G401 (cell line): ENCODE measurements around the gene AMDHD2. TPM values are rescaled to one million over a fixed set of nuclear protein-coding genes. Genes with fewer than 3 reads are reported as not detected.
A peak's percentile ranks its signal among the peaks of the same experiment; 100 is the strongest.
"Not testable (repeated sequence)": the region's sequence is repeated elsewhere in the genome, so short reads cannot be mapped to it uniquely, and the experiment has no call there.

Experiments used
- DNase-seq: peaks from one replicate; pipeline ENCODE4 v3.0.0-alpha.2; 2015; ENCODE audit warnings: low spot score
- in situ Hi-C: cut with HindIII; loops from 2 replicates; pipeline ENCODE4 v1.10.0; 2016; ENCODE audit warnings: low sequenced_read_pairs, mixed read lengths
- total RNA-seq: library from RNA; depleted of rRNA; stranded (reverse); fragments of >200 nt; shearing (Covaris generic); gene quantifications from 2 replicates; pipeline ENCODE4 v1.2.3, GENCODE V29; 2014

Gene AMDHD2
- total RNA-seq, 1 experiment from 2014 or later: 75.0 TPM

DNA sequence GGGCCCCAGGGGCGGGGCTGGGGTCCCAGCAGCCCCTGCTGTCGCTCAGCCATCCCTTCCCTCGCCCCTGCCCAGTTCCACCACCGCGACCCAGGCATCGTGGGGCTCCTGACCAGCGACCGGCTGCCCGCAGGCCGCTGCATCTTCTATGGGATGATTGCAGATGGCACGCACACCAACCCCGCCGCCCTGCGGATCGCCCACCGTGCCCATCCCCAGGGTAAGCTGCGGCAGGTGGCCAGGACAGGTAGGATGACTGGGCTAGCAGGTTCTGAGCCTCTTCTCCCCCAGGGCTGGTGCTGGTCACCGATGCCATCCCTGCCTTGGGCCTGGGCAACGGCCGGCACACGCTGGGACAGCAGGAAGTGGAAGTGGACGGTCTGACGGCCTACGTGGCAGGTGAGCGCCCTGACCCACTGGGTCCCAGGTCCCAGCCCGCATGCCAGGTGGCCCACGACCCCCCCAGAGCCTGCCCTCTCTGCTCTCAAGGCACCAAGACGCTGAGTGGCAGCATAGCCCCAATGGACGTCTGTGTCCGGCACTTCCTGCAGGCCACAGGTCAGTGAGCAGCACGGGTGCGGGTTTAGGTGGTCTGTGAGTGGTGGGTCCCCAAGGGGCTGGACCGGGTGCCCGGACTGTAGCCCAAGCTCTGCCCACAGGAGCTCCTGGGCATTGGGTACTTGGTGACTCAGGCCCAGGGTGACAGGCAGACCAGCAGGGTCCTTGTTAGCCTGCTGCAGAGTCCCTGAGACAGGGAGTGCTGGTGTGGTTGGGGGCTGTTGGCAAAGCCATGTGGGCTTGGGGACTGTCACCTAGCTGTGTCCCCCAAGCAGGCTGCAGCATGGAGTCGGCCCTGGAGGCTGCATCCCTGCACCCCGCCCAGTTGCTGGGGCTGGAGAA, 8.2 kb downstream of the AMDHD2 start:
- in situ Hi-C loops: no loop called here

DNA sequence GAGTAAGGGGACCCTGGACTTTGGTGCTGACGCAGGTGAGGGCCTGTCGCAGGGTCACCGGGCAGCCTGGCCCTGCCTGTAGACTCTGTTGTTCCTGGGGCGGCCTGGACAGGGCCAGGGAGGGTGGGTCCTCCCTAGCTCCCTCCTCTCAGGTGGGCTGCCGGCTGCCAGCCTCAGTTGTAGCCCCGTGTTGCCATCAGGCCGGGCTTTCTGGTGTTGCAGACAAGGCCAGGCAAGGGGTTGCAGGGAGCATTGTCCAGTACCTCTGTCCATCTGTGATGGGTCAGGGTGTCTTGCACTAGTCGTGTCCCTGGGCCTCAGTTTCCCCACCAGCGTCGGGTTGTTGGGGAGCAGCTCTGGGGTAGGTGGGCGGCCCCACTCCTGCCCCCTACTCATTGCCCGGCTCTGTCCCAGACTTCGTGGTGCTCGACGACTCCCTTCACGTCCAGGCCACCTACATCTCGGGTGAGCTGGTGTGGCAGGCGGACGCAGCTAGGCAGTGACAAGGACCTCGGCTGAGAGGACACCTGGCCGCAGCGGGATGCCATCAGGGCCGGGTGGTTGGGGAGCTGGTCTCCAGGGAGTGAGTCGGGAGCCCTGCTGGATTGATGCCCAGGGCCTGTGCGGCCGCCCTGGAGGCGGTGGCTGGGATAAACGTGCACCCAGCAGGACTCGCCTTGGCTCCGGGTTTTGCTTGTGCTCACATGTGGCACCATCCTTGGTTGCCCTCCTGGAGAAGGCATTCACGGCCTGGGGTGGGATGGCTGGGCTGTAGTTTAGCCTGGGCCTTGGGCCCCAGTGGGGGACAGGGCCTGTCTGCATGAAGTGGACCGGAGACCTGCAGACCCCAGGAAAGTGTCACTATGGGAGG, 9.1 kb downstream of the AMDHD2 start:
- in situ Hi-C loops: no loop called here
- DNase-seq: no peak

More for the DNA sequence above, 8.2 kb downstream of the AMDHD2 start:
- no peak for DNase-seq

DNA sequence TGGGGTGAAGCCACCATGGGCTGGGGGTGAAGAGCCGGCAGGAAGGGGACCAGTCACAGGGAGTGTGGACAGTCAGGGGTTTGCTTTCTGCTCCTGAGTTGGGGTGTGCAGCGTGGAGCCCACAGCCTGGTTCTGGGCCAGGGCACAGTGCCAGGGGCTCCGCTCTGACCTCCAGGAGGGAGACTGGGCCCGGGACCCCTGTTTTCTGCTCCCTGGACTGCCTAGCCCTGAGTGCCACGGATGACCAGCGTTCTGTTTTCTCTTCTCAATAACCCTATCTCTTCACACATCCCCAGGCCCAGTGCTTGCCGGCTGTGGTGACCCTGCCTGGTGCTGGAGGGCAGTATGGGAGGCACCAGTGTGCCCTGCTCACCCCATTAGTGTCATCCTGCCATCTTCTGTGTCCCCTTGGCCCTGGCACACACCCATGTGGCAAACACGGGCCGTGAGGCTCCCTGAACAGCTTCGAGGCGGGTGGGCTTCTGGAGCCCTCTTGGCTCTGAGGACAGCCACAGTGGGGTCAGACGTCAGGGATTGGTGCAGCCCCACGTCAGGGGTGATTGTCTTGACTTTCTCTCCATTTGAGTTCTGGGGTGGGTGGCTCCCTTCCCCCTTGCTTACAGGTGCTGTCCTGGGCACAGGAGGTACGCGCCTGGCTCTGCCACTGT, 9.9 kb downstream of the AMDHD2 start:
- in situ Hi-C loops: no loop called here
- no peak for DNase-seq

DNA sequence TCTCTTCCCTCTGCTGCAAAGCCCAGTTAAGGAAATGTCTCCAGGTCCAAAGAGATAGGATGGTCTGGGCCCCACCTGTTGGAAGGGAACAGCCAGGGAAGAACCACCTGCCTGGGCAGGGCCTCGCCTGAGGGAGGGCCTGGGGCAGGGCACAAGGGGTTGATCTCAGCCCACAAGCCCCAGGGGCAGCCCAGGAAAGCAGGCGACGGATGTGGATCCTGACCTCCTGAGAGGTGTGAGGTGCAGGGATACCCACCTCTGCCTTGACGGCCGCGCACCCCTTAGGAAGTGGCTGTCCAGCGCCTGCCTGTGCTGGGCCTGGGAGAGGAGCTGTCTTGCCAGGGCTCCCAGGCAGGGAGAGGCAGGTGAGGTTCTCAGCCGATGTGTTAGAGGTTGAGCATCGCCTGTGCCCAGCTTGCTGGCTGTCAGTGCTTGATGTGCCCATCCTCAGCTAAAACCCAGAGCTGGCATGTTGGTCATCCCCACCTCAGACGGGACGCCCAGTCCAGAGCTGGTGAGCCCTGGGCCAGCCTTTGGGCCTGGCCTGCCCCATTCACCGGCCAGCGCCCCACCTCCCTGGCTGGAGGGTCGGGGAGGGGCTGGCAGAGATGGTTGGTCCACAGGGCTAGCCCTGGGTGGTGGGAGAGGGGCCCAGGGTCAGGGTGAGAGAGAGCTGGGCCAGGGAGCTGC, 10.6 kb downstream of the AMDHD2 start:
- in situ Hi-C loops: no loop called here
- no peak for DNase-seq

DNA sequence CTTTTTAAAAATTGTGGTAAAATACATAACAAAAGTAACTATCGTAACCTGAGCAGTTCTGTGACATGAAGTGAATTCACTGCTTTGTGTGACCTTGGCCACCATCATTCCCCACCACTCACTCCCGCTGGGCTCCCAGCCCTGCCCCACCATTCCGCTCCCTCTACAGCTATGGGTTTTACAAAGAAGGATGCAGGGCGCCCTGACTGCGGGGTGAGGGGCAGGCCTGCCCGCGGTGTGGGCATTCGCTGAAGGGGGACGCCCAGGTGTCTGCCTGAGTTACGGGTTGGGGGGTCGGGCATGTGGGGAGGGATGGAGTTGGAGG, 11.2 kb downstream of the AMDHD2 start, which contains the start of gene CEMP1:
CEMP1 (minus strand) TSS at position 38 of the 325 bp plus-strand sequence. CDS start 335 bp downstream, outside the sequence.
- in situ Hi-C loops: no loop called here
- DNase-seq: no peak

DNA sequence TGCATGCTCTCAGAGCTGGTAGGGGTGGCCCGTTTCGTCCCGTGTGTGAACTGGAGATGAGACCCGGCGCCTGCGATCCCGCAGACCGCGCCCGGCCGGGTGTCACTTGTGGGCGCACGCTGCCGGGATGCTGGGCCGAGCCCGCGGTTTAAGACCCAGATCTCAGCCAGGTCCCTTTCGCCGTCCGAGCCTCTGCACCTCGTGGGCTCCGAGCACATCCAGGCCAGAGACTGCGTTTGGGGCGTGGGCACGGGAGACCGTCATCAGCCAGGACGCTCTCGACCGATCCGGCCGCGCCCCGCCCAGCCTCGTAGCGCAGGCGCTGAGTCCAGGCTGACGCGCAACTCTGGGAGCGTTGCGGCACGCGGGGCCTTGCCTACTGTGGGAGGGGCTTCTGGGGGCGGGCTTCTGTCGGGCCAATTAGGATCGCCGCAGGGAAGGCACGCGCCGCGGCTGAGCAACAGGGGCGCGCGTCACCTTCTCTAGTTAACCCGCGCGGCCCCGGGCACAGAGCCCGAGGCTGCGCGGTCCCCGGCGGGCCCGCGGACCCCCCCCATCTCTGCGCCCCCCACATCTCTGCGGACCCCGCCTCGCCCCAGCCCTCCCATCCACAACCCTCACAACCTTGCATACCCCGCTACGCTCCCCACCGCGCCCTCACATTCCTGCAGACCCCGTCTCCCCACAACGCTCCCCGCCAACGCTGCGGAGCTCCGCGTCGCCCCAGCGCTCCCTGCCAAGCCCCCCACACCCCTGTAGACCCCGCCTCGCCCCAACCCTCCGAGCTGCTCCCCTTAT, 11.7 kb downstream of the AMDHD2 start:
- in situ Hi-C loops: no loop called here
- peak; percentile 97 for DNase-seq

DNA sequence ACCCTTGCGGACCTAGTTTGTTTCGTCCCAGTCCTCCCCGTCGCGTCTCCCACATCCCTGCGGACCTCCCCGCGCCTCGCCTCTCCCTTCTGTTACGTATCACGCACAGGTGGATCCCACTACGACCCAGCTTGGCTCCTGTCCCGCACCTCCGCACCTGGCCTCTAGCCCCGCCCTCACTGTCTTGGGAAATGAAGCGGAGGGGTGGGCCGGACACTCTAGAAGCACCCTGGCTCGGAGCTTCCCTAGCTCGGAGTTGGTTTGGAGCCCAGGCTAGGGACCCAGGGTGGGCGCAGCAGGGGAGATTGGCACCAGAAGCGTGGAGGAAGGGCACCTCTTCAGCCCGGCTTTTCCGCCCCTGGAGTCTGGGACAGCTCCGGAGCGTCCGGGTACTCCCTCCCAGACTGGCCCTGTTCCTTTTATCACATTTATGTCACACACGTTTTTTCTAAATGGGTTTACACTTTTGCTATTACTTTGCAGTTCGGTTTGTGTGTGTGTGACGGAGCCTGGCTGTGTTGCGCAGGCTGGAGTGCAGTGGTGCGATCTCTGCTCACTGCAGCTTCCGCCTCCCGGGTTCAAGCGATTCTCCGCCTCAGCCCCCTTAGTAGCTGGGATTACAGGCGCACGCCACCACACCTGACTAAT, 12.4 kb downstream of the AMDHD2 start:
- peak; percentile 85 for DNase-seq

DNA sequence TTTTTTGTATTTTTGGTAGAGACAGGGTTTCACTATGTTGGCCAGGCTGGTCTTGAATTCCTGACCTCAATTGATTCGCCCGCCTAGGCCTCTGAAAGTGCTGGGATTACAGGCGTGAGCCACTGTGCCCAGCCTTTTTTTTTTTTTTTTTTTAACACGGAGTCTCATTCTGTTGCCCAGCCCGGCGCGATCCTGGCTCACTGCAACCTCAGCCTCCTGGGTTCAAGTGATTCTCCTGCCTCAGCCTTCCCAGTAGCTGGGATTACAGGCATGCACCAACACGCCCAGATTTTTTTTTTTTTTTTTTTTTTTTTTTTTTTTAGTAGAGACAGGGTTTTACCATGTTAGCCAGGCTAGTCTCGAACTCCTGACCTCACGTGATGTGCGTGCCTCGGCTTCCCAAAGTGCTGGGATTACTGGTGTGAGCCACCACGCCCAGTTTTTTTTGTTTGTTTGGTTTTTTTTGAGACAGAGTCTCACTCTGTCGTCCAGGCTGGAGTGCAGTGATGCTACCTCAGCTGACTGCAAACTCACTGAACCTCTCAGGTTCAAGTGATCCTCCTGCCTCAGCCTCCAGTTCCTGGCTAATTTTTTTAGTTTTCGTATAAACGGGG, 13.1 kb downstream of the AMDHD2 start:
- DNase-seq, in situ Hi-C loops: not testable (repeated sequence)

More for the DNA sequence above, 12.4 kb downstream of the AMDHD2 start:
- in situ Hi-C loops: no loop called here

DNA sequence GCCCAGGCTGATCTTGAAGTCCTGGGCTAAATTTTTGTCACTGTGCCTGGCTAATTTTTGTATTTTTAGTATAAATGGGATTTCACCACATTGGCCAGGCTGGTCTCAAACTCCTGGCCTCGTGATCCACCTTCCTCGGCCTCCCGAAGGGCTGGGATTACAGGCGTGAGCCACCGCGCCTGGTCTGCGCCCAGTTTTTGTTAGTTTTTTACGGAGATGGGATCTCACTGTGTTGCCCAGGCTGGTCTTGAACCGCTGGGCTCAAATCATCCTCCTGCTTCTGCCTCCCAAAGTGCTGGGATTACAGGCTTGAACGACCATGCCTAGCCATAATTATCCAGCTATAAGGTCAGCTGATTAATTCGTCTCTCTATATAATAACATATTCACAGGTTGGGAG, 13.7 kb downstream of the AMDHD2 start:
- DNase-seq: no peak
- in situ Hi-C loops: no loop called here

DNA sequence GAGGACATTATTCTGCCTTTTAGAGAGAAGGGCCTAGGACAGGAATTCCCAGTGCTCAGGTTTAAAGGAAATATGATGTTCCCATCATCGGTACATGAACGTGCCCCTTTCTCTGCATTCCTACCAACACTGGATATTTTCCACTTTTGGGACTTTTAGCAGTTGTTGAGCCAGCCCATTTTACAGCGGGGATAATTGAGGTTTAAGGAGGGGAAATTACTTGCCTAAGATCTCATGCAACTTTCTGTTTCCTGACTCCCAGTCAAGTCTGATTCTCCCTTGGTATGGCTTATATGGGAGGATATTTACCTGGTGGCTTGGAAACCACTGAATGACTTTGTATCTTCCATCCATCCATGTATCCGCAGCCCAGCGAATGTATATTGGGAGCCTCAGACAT, 14.2 kb downstream of the AMDHD2 start:
- DNase-seq, in situ Hi-C loops: not testable (repeated sequence)

DNA sequence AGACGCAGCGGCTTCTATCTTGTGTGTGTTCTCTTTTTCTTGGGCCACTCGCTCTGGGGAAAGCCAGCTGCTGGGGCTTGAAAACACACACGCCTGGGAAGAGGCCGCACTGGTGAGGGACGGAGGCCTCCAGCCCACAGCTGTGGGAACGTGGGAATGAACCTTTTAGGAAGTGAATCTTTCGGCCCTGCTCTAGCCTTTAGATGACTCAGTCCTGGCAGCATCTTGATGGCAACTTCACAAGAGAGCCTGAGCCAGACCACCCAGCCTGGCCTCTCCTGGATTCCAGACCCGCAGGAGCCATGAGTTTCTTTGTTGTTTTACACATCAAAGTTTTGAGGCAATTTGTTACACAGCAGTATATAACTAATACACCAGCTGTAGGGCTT, 15.4 kb downstream of the AMDHD2 start:
- no peak for DNase-seq
- in situ Hi-C loops: no loop called here

DNA sequence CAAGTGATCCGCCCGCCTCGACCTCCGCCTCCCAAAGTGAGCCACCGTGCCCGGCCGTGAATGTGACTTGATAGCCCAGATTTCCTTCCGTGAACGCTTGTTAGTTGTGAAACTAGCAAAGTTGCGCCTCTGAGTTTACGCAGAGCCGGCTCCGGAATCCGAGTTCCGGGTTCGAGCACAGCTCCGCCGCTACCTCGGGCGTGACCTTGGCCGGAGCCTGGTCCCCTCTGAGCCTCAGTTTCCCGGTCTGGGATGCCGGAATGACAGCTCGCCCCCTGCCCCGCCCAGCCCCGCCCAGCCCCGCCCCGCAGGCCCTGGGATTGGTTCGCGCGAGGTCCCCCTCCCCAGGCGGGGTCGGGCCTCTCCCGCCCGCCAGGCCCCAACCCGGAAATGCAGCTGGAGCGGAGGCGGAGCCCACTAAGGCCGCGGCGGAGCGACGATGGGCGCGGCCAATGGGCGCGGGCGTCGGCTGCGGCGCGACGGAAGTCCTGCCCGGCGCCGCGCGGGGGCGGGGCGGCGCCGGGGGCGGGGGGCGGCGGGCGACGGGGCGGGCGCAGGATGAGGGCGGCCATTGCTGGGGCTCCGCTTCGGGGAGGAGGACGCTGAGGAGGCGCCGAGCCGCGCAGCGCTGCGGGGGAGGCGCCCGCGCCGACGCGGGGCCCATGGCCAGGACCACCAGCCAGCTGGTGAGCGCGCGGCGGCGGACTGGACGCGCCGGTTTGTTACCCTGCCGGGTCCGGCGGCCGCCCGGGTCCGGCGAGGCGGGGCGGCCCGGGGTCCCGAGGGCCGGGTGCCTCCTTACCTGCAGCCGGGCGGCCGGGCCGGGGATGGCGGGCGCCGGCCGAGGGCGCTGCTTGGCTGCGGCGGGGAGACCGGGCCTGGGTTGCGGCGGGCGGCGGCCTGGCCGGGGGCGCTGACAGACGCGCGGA, 17.5 kb downstream of the AMDHD2 start, which contains the start of gene PDPK1:
PDPK1 (plus strand) TSS at position 571 of the 929 bp plus-strand sequence; CDS start at position 663, 92 bp downstream.
- DNase-seq: peak; percentile 95
- in situ Hi-C loops: no loop called here

DNA sequence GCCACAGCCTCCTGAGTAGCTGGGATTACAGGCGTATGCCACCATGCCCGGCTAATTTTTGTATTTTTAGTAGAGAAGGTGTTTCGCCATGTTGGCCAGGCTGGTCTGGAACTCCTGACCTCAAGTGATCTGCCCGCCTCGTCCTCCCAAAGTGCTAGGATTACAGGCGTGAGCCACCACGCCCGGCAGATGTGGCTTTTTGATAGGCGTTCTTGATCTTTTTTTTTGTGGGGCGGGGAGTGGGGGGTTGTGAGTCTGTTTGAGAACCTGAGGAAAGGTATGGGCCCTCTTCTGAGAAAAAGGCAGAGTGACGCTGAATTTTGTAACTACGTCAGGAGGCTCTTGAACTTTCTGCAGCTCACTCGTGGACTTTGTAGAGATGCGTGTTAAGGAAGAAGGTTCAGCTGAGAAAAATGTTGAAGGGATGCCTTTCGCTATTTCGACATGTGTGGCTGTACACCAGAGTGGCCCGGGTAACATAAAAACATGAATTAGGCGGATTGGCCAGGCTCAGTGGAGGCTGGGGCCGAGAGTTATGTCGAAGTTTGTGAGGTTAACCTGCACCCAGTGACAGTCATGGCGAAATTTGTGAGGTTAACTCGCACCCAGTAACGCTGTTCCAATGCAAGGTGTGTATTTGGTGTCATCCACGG, 19.1 kb downstream of the AMDHD2 start:
- DNase-seq, in situ Hi-C loops: not testable (repeated sequence)

DNA sequence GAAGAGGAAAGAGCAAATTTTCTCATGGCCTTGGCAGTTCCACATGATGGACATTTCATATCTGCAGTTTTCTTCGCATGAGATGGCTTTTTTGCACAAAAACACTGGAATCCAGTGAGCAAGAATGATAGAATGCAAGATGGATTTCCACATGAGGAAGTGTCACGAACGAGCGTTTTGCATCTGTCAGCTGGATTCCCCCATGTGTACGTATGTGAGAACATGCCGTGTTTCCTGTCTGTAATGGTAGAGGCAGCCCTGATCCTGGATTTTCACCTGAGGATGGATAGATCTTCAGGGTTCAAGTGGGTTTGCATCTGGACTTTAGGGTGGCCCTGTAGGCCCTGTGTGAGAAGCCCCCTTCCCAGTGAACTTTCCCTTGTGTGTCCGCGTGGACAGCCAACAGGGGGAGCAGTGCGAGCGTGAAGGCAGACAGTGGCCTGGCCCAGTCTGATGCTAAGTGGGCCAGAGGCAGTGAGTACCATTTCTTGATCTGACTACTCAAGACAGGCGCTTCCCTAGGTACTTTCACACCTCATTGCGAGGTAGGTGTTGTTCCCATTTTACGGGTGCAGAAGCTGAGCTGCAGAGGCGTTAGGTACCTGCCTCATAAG, 19.8 kb downstream of the AMDHD2 start:
- DNase-seq: peak; percentile 57

DNA sequence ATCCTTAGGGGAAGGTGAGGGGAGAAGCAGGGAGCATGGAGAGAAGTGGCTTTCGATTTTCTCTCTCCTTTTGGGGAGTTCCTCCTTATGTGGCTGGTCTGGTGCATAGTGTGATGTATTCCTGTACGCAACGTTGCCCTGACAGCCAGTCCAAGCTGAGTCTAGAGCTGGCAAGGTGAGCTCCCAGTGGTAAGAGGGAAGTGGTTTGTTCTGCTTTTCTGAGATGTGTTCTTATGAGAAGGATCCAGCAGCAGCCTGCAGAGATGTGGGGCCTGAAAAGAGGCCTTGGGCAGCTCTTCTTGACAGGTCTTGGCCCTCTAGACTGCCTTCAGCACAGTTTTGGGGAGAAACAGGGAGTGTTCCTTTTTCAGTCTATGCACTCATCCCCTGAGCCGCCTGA, 20.7 kb downstream of the AMDHD2 start:
- DNase-seq, in situ Hi-C loops: not testable (repeated sequence)

More for the DNA sequence above, 19.8 kb downstream of the AMDHD2 start:
- in situ Hi-C loops: not testable (repeated sequence)
